HTERT RPE-1 (cell line): Measurements from ENCODE around the gene MSRB1.

ENCODE experiments used
- in situ Hi-C: fragments of 300-500 bp; cut with MboI; formaldehyde crosslinking; loops from 4 replicates; pipeline ENCODE4 v1.14.3; 2020; ENCODE audit warnings: low sequenced_read_pairs

MSRB1 gene, protein sequence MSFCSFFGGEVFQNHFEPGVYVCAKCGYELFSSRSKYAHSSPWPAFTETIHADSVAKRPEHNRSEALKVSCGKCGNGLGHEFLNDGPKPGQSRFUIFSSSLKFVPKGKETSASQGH

DNA sequence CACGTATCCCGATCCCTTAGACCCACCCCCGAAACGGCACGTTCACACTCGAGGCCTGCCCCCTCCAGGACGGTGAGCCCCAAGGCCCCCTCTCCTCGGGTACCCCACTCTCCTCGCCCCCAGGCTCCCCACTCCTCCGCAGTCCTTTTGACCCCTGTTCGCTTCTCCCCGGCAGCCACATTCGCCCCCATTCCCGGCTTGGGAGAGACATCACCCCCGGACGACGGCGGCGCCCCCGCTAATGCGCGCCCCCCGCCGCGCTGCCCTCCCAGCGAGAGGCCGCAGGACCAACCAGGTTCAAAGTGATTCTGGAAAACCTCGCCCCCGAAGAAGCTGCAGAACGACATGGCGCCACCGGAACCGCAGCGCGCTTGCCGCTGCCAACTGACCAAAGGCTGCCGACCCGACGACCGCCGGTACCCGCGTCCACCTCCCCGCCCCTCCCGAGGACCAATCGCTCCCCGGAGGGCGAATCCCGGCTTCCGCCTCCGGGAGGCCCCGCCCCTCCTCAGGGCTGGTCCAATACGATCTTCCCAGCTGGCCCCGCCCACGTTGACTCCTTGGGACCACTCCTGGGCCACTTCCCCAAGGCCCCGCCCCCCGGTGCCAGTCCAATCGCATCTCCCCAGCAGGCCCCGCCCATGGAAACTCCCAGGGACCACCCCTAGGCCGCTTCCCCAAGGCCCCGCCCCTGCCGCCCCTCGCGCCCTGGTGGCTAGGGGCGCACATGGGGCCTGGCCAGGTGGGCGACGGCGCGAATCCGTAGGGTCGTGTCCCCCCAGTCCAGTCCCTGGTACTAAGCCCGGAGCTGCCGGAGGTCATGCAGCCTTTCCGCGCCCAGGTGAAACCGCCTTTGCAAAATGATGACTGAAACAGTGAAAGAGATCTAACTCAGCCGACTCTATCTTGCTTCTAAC is at the start of gene MSRB1:
Gene MSRB1 (minus strand): TSS at position 390 of the 917 bp plus-strand sequence. CDS start 43 bp downstream, at position 347.
- in situ Hi-C loops = no loop called here

DNA sequence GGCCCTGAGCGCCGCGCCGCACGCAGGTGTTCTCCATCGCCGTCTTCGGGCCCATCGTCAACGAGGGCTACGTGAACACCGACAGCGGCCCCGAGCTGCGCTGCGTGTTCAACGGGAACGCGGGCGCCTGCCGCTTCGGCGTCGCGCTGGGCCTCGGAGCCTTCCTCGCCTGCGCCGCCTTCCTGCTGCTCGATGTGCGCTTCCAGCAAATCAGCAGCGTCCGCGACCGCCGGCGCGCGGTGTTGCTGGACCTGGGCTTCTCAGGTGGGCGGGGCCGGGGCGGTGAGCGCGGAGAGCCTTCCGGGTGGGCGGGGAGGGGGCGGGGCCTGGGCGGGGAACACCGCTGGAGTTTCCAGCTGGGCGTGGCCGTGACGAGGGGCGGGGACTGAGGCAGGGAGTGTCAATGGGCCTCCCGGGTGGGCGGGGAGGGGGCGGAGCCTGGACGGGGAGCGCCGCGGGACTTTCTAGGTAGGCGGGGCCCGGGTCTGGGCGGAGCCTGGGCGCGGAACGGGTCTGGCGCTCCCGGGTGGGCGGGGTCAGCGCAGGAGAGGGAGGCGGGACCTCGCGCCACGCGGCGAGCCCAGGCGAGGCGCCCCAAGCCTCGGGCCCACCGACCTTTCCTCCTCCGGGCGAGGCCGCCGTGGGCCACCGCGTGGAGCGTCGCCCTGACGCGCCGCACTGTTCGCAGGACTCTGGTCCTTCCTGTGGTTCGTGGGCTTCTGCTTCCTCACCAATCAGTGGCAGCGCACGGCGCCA is 49.1 kb upstream of the MSRB1 start:
- in situ Hi-C loops = no loop called here

DNA sequence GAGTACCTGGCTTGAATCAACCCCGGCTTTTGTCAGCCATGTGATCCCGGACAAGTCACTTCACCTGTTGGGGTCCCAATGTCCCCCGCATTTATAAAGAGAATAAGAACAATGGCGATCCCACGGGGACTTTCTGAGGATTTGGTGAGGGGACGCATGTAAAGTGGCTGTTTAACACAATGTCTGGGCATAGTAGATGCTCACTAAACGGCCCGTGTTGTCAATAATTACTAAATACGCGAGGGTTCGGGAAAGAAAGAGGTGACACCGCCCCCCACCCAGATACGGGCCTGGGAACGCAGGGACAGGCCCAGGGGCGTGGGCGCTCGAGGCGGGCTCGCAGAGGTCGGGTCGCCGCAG is 48.6 kb upstream of the MSRB1 start:
- in situ Hi-C loops = no loop called here

DNA sequence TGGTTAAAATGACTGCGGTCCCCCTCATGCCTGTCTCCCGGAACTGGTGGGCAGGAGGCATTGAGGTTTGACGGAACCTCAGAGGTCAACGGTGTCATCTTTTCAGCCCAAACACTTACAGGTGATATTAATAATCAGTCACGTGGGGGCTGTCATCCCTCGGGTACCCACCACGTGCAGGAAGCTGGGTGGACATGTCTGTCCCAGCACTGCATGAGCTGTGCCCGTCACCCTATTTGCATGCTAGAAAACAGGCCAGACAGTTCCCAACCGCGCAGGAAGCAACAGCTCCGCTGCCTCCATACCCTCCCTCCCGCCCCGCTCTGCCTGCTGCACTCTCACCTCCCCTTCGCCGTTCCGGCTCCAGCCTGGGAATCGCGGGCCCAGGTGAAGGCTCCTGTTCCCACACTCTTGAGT is 48.1 kb upstream of the MSRB1 start:
- in situ Hi-C loops = no loop called here

DNA sequence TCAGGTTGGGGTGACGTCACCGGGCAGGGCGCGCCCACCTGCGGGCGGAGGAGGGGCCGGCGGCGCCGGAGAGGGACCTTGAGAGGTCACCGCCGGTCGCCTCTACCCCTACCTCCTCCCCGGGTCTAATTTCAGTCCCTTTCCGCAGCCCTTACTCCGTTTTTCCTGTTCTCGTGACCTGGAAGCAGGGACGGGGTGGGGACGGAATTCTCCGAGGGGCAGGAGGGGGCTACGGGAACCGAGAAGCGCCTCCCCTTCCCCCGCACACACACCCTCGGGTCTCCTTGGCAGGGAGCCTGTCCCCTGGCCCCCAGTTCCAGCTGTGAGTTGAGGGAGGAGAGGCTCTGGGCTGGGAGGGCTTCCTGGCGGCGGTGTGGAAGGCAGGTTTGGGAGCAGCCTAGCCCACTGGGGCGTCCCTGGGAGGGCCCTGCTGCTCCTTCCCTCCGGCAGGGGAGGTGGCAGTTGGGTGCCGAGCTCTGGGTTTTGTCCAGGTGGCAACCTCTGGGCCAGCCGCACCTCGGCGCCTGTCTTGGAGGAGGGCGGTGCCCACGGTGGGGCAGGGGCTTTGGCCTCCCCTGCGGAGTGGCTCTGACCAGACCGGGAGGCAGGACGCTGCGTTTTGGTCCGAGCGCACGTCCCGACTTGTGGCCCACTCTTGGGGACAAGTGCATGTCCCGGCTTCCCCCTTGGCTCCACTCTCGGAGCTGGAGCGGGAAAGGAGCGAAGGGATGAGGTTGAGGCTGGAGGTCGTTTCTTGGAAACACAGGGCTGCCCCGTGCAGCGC is 47.5 kb upstream of the MSRB1 start:
- in situ Hi-C loops = no loop called here

DNA sequence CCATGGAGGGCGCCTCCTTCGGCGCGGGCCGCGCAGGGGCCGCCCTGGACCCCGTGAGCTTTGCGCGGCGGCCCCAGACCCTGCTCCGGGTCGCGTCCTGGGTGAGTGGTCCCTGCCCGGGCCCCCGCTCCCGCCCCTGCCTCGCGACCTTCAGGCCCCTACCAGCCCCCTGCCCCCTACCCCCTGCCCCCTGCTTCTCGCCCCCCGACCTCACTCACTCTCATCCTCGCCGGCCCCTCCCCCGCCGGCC is 47.0 kb upstream of the MSRB1 start:
- in situ Hi-C loops = no loop called here

DNA sequence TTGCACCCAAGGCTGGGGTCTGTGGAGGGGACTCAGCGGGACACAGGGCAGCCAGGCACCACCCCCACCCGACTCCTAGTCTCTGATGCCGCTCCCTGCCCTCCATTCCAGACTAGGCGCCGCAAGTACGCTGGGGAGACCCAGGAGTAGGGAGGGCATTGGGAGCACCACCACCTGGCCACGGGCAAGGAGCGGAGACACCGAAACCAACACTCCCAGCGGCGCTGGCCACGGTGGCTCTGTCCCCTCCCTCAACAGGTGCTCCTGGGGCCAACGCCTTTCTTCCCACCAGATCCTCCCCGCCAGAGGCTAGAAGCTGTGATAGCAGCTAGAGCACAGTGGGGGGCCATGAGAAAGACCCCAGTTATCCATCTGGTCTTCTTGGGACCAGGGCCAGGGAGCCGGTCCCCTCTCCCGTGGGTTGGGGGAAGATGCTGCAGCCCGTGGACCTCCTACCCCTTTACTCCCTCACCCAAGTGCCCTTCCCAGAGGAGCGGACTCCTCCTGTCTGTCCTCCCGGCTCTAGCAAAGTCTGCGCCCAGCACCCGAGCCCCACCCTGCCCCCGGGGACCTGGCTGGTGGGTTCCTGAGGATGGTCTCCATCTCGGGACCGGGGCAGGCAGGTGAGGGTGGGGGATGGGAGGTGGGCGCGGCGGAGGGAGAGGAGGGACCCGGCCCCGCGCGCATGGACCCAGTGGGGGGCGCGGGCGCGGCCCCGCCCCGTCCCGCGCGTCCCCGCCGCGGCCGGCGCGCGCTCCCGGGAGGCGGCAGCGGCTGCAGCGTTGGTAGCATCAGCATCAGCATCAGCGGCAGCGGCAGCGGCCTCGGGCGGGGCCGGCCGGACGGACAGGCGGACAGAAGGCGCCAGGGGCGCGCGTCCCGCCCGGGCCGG is 46.5 kb upstream of the MSRB1 start, which contains the start of gene SYNGR3:
Gene SYNGR3 (plus strand): TSS at position 762 of the 892 bp plus-strand sequence. CDS start 133 bp downstream, outside the sequence.
- in situ Hi-C loops = no loop called here

DNA sequence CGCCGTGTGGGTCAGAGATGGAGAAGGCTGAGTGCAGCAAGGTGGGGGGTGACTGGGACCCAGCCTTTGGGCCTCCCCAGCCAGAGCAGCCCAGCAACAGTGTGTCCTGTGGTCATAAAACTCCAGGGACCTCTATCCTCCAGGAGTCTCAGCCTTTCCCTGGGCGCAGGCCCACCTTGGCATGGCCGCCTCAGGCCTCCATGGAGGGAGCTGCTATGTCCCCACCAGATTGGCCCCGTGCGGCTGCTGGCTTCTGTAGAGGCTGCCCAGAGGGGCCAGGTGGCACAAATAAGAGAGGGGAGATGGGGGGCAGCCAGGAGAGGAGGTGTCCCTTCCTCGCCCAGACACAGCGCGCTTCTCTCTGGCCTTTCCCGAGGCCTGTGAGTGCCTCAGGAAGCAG is 44.2 kb upstream of the MSRB1 start:
- in situ Hi-C loops = no loop called here

DNA sequence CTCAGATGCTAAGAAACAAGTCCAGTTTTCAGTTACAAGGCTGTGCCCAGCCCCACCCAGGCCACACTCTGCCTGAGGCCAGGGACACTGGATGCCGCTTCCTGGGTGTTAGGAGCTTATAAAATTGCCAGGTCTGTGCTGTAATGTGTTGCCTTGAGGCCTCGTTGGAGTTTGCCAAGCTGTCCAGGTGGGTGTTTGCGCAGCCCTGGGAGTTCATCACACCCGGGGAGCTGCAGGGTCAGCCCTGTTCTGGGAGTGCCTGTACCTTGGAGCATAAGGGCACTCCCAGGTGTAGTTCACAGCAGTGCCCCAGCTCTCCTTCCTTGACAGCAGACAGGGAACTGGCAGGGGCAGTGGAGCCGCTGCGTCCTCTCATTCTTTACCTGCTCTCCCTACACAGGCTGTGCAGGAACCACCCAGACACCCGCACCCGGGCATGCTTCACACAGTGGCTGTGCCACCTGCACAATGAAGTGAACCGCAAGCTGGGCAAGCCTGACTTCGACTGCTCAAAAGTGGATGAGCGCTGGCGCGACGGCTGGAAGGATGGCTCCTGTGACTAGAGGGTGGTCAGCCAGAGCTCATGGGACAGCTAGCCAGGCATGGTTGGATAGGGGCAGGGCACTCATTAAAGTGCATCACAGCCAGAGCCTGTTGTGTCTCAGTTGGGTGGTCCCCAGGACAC is 42.6 kb upstream of the MSRB1 start:
- in situ Hi-C loops = no loop called here

DNA sequence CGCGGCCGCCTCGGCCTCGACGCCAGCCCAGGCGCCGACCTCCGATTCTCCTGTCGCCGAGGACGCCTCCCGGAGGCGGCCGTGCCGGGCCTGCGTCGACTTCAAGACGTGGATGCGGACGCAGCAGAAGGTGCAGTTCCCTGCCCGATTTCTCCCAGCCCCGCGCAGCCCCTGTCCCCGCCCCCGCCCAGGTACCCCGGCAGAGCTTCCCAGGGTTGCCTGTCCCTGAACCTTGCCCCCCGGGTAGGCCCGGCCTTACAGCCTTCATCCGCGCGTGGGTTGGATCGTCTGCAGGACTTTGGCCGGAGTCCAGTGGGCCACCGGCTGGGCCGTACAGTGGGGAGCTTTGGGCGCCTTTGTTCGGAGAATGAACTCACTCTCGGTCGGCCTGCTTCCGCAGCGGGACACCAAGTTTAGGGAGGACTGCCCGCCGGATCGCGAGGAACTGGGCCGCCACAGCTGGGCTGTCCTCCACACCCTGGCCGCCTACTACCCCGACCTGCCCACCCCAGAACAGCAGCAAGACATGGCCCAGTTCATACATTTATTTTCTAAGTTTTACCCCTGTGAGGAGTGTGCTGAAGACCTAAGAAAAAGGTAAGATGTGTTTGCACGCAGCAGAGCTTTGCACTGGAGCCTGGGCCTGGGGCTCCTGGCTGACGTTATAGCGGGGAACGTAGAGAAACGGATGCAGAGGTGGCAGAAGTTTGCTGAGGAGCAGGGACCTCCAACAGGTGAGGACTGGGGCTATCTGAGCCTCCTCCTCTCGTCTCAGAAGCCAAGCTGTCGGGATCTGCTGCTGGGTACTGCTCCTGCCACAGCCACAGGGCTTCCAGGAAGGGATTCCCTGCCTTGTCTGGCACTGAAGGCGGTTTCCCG is 41.6 kb upstream of the MSRB1 start:
- in situ Hi-C loops = no loop called here

DNA sequence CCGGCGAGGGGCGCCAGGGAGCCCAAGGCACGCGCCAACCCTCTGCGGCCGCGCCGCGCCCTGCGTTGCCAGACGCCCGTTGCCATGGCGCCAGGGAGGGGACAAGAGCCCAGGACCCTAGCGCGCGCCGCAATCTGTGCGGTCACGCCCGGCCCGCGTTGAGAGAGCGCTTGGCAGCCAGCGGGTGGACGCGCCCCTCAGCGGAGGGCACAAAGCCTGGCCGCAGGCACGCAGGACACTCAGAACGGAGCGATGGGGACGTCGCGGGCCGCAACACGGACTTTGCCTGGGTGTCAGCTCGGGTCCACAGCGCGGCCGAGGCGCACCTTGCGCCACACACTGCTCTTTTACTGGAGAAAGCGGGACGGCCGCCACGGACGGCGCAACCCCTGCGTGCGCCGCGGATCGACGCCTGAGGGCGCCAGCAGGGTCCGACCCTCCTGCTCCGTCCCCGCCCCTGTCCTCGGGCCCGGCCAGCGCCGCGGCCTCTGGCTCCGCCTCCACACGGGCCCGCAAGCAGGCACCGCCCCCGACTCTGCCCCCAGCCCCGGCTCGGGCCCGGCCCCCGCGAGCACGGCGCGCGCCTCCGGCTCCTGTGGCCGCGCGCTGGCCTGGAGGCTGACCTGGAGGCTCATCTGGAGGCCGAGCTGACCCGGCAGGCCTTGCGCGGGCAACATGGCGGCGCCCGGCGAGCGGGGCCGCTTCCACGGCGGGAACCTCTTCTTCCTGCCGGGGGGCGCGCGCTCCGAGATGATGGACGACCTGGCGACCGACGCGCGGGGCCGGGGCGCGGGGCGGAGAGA is 40.7 kb upstream of the MSRB1 start, which contains the start of gene GFER:
Gene GFER (plus strand): TSS at position 650 of the 803 bp plus-strand sequence. CDS start 26 bp downstream, at position 676.
- in situ Hi-C loops = no loop called here

DNA sequence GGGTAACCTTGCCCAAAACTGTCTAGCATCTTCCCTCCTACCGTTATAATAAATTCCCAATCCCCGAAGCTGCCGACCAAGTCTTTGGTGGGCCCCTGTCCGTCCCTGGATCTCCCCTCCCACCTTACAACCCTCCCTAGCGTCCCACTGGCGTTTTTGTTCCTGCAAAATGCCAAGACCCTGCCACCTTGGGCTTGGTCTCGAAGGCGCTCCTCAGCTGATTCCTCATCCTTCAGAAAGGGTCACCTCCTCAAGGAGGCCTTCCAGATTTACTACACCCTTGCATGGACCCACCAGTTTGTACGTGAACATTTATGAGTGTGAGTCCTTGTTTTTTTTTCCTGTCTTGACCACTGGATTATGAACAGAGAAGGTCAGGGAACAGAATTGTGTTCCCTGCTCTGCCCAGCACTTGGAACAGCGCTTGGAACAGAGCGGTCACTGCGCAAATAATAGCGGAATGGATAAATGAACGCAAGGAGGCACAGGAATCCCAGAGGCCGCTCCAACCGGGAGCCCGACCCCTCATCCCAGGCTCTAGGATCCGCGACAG is 40.1 kb upstream of the MSRB1 start:
- in situ Hi-C loops = no loop called here

DNA sequence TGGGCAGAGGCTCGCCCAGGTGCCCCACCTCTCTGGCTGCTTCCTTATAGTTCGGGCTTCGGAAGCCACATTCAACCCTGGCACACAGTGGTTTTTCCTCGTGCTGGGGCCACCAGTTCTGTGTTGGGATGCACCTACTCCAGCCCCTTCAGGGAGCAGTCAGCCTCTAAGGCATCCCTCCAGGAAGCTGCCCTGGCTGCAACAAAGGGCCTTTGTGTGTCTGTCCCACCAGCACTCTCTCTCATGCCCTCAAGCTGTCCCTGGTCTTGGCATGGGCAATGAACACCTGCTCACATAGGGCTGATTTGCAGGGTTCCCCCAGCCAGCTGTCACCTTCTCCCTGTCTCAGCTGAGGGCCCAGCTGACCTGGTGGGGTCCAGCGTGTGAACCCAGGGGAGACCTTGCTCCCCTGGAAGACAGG is 39.0 kb upstream of the MSRB1 start:
- in situ Hi-C loops = no loop called here

DNA sequence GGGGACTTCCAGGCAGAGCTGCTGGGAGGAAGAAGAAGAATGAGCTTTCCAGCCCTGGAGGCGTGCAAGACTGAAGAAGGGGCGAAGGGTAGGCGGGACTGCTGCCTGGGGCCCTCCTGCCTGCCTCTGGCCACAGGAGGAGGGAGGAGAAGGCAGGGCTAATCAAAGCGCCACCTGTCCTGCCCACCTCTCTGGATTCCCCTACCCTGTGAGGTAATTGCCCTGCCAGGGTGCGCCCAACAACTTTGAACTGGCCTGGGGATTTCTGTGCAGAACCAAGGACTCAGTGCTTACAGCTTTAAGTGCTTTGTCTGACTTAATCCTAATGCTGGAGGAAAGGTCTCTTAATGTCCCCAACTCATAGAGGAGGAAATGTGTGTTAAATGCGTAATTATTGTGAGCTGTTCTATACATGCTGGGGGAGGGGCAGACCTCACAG is 38.4 kb upstream of the MSRB1 start, which contains the start of gene NOXO1:
Gene NOXO1 (minus strand): TSS at position 72 of the 439 bp plus-strand sequence. CDS start 290 bp downstream, outside the sequence.
- in situ Hi-C loops = no loop called here

DNA sequence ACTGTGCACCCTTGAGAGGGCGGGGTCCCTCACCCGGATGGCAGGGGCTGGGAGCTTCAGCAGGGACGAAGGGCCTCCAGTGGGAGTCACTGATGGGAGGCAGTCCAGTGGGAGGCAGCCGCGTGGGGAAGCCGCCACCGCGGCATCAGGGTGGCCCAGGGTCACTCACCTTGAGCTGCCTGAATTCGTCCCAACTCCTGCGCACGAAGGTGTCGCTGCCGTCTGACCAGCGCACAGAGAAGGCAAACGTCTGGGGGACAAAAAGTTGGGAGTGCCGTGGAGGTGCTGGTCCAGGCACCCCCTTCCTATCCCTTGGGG is 37.7 kb upstream of the MSRB1 start:
- in situ Hi-C loops = no loop called here

DNA sequence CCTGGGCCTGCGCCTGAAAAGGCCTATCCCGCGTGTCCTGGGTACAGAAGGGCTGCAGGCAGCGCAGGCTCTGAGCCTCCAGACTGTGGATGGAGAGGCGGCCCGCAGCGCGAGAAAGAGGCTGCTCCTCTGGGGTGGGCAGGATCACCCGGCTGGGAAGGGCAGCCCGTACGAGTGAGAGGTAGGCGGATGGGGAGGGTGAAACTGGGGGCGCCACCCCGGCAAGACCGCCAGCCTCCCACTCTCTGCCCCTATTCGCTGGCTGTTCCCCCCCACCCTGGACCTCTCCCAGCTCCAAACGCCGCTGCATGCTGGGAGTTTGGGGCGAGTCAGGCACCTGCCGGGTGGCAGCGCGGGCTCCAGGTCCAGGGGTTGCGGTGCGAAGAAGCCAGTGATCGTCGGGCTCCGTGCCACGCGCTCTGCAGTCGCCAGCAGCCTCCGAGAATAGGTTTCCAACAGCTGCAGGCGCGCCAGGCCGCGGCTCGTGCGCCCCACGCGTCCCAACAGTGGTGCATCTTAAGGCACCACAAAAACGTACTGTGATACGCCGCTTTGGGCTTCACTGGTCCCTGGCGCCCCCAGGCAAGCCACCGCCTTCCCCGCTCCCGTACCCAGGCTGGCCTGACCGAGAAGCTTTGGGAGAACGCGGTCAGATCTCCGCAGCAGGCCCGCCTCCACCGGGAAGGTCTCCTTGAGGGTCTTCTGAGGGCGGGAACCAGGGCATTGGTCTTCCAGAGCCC is 37.2 kb upstream of the MSRB1 start:
- in situ Hi-C loops = no loop called here
